IPS-11a (cell line): ENCODE results near the gene FAHD1.

ENCODE experiments used
- H3K4me3 ChIP-seq: one replicate; pipeline ENCODE4 v1.5.1; 2013; ENCODE audit warnings: low read depth, low read length, control low read depth

FAHD1 gene

GRCh38 chr16:1878256-1878655 is 51.2 kb downstream of the FAHD1 start:
- H3K4me3 ChIP-seq = no peak overlapping the region
